GM21619 (cell line): ENCODE measurements around the gene ZNF236.
"Not testable (repeated sequence)": the region's sequence is repeated elsewhere in the genome, so short reads cannot be mapped to it uniquely, and the experiment has no call there.

Experiments
- ATAC-seq: cut with Tn5 transposase; IDR thresholded peaks from one replicate; pipeline ENCODE4 v1.9.1; 2021; ENCODE audit not compliant: unreplicated experiment

ZNF236 gene

DNA sequence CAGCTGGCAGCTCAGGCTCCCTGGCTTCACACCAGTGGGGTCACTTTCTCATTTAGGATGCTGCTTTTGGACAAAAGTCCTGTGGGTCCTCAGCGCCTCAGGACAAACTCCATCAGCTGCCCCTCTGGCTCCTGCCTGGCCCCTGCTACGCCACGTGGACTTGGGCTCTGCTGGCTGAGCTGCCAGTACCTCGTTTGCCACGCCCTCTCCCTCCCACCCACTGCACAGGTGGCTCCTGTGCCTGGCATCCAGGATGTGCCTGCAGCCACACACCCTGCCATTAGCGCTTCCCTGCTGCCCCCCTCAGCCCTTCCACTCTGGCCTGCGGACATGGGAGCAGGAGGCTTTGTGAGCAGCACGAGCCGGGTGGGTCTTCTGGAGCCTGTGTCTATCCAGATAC, 118.9 kb downstream of the ZNF236 start:
- no peak for ATAC-seq

DNA sequence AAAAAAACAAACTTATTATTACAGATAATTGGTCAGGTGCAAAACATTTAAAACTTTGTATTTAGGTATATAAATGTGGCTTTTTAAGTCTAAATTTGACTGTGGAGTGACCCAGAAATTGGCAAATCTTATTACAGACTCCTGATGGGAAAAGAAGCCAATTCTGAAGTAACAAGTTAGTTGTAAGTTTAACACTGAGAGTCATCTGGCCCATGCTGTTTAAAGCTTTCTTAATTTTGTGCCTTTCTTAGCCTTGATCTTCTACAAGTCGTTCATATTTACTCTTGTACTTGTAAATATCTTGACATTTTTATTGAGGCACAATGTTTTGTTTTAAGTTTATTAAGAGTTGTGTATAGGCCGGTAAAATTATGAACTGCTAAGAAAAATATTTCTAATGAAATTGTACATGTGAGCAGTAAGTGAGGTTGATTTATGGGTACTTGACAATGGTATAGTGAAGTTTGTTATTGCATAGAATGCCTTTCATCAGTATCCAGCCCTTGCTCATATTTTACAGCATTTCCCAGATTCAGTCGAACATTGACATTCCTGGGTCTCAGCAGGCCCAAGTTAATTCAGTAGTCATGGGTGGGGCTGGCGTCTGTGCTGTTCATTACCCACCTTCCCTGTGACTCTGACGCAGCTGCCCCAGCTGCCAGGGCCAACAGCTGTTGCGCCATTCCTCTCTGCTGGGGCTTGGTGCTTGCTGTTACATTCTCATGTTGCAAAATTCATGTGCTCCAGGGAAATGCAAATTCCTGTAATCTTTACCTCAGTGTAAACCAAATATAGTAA, 121.4 kb downstream of the ZNF236 start:
- ATAC-seq: no peak

DNA sequence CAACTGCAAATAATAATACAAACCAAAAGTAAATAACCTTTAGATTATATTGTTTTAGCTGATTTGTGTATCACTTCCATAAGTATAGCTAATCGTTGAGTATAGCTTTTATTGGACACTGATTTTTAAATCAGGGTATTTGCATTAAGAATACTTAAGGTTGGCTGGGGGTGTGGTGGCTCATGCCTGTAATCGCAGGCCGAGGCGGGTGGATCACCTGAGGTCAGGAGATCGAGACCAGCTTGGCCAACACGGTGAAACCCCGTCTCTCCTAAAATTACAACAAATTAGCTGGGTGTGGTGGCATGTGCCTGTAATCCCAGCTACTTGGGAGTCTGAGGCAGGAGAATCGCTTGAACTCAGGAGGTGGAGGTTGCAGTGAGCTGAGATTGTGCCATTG, 122.0 kb downstream of the ZNF236 start:
- ATAC-seq: not testable (repeated sequence)

DNA sequence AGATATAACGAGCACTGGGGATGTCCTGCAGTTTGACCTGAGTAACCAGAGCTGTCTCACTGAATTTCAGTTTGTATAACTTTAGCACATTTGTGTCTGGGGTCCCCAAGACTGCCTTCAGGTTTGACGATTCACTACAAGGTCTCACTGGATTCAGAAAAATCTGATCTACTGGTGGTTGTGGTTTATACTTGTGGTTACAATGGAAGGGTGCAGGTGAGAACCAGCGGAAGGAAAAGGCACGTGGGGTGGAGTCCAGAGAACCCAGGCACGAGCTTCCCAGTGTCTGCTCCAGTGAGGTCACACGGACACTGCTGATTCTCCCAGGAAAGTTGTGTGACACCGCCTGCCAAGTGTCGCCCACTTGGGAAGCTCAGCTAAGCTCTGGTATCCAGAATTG, 126.0 kb downstream of the ZNF236 start:
- ATAC-seq: no peak

DNA sequence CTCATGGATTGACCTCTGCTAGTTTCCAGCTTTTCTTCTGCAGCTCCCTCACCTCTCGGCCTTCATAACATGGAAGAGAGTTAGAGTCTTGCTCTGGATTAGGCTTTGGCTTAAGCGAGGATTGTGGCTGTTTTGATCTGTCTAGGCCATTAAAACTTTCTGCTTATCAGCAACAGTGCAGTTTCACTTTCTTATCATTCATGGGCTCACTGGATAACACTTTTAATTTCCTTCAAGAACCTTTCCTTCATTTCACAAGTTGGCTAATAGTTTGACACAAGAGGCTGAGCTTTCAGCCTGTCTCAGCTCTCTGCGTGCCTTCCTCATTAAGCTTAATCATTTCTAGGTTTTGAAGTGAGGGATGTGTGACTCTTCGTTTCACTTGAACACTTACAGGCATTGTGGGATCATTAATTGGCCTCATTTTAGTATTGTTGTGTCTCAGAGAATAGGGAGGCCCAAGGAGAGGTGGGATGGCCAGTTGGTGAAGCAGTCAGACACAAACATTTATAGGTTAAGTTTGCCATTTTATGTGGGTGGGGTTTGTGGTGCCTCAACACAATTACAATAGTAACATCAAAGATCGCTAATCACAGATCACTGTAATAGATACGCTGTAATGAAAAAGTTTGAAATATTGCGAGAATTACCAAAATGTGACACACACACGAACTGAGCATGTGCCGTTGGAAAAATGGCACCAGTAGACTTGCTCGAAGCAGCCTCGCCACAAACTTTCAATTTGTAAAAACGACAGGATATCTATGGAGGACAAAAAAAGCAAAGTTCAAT, 129.3 kb downstream of the ZNF236 start:
- ATAC-seq: peak; percentile 61

DNA sequence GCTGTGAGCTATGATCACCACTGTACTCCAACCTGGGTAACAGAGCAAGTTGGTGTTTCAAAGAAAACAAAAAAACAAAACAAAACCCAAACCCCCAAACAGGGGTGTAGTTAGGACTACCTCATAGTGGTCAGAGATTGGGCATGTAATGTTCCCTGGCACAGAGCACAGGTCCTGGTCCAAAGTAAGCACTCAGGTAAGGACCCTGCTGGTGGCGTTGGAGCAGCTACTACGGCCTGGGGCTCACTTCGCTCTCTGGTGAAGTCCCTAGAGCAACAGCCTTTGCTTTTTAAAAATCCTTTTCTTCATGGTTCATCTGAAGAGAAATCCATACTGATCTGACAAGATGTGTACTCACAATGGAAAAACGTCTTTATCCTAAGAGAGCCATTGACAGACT, 130.4 kb downstream of the ZNF236 start:
- no peak for ATAC-seq

- no peak for ATAC-seq
Measured at GRCh38 chr18:76953156-76953555, 130.8 kb downstream of the ZNF236 start.

DNA sequence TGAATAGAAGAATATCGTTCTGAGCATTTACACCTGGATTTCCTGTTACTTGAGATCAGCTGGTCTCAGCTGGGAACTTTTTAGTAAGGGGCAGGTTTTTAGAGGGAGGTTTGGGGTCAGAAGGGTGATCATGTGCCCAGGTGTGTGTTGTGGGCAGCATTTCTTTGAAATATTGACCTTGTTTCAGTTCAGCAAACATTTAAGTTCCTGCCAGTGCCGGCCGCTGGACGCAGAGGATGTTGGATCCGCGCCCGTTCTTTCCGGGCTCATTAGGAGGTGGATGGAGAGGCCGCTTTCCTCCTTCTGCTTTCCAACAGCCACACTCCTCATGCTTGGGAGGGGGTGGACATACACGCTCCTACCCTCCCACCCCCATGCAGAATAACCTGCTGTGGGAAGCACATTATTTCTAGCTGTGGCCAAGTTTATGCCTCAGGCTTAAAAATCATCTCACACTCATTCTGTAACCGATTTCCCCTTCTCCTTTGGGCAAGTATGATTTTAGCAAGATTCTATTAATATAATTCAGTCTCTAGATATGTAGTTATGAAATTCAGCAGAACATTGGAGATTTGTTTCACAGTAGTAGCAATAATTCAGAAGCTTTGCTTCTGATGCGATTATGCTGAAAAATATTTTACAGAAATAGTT, 131.4 kb downstream of the ZNF236 start:
- ATAC-seq: no peak

- no peak for ATAC-seq
Measured at GRCh38 chr18:76955524-76956170, 133.3 kb downstream of the ZNF236 start.

GRCh38 chr18:76956648-76957047, 134.3 kb downstream of the ZNF236 start:
- no peak for ATAC-seq

DNA sequence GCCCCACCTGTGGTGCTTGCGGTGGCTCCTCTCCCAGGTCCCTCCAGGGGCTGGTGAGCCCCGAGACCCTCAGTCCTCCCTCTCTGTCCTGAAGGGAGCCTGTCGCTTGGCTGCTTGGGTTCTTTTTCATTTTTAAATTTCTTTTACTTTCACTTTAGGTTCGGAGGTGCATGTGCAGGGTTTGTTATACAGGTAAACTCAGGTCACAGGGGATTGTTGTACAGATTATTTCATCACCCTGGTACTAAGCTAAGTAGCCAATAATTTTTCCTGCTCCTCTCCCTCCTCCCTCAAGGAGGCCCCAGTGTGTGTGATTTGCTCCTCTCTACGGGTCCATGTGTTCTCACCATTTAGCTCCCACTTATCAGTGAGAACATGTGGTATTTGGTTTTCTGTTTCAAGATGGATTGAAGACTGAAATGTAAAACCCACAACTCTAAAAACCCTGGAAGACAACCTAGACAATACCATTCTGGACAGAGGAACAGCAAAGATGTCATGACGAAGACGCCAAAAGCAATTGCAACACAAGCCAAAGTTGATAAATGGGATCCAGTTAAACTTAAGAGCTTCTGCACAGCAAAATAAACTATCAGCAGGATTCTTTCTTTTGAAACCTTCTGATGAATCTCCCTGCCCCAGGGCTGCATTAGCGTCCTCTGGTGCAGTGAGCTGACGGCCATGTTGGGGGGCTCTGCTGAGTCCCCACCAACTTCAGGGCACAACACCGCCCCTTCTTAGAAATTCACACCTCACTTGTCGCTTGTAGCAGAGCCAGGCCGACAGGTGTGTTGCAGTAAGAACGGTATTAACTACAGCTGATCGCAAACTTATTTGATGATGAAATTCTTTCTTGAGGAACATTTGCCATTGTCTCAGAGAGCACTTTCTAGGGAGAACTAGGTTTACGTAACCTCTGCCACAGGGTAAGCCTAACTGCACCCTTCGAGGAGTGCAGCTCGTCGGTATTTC, 135.3 kb downstream of the ZNF236 start:
- ATAC-seq: no peak

DNA sequence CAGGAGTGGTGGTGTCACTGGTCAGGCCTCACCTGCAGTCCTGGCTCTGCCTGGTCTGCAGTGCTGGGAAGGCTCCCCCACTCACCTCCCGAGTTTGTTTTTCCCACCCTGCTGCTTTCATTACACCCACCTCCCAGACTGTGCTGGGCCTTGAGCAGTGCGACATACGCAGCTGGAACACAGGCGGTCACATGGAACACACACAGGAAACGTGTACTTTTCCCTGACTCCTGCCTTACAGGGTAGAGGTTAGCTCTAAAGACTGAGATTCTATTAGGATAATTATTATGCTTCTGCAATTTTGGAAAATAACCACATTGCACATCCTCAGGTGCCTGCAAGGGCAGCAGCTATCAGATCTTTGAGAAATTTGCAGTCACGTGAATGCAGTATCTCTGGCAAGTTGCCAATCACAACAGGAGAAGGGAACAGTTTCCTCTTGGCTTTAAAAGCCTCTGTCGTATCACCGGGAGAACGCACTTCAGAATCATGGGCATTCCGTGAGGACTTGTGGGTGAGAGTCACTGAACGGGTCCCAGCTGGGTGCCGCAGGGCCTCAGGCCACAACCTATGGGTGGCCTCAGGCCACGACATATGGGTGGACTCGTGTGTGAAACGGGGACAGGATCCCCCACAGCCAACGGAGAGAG, 136.5 kb downstream of the ZNF236 start:
- ATAC-seq: no peak

DNA sequence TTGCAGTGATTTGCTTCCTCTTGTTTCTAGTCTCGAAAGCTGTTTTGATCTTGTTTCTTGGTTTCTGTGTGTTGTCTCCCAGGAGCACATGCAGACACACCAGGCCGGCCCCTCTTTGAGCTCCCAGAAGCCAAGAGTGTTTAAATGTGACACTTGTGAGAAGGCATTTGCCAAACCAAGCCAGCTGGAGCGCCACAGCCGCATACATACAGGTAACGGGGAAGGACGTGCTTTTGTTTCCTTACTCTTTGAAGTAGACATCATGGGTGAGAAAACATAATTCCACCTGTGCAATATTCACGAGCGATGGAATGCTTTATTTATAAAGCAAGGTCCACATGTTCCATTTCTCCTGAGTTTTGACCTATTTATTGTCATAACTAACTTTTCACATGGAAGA, 137.2 kb downstream of the ZNF236 start:
- no peak for ATAC-seq

GRCh38 chr18:76960528-76961035, 138.2 kb downstream of the ZNF236 start:
- no peak for ATAC-seq

DNA sequence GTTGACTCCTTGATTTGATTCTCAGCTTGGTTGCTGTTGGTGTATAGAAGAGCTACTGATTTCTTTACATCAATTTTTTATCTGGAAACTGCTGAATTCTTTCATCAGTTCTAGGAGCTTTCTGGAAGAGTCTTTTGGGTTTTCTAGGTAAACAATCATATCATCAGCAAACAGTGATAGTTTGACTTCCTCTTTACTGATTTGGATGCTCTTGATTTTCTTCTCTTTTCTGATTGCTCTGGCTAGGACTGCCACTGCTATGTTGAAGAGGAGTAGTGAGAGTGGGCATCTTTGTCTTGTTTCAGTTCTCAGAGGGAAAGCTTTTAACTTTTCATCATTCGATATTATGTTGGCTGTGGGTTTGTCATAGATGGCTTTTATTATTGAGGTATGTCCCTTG, 140.5 kb downstream of the ZNF236 start:
- no peak for ATAC-seq

- peak; percentile 64 for ATAC-seq
Measured at GRCh38 chr18:76963936-76964335, 141.6 kb downstream of the ZNF236 start.

GRCh38 chr18:76965555-76966151, 143.3 kb downstream of the ZNF236 start:
- peak; percentile 58 for ATAC-seq

DNA sequence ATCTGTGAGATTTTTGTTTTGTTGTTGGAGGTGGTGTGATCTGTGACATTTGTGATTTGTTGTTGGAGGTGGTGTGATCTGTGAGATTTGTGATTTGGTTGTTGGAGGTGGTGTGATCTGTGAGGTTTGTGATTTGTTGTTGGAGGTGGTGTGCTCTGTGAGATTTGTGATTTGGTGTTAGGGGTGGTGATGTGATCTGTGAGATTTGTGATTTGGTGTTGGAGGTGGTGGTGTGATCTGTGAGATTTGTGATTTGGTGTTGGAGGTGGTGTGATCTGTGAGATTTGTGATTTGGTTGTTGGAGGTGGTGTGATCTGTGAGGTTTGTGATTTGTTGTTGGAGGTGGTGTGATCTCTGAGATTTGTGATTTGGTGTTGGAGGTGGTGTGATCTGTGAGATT, 144.9 kb downstream of the ZNF236 start:
- not testable (repeated sequence) for ATAC-seq
